D721Med (cell line): ENCODE results near the gene ZDHHC8.

Experiments
- DNase-seq: peaks from one replicate; pipeline ENCODE4 v3.0.0; 2011; ENCODE audit warnings: low spot score; ENCODE audit not compliant: insufficient read length
- FAIRE-seq: peaks from 2 replicates; lab custom pipeline; 2011; peaks lifted over from hg19 to GRCh38; lab: Jason Lieb, UNC
- CTCF ChIP-seq: IDR thresholded peaks from 2 replicates; pipeline ENCODE4 v1.5.1; 2012; ENCODE audit warnings: mild to moderate bottlenecking, control low read depth; ENCODE audit not compliant: insufficient read depth; ENCODE audit errors: missing control alignments

Gene ZDHHC8

DNA sequence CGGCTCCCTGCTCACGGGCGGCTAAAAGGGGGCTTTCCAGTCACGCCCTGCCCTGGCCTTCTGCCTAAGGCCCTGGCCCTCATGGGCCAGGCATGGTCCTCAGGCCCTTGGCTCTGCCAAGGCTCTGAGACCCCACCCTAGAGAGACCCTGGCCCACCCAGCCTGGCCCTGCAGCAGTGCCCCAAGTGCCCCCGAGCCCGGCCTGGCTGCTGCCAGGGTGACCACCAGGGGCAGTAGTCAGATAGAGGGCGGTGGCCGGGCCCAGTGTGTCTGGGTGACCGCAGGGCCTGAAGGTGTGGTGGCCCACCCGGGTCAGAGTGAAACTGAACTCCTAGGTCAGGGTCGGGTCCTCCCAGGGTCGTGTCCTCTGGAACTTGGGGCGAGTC is 48.6 kb downstream of the ZDHHC8 start:
- no peak for TF ChIP-seq CTCF
- no peak for FAIRE-seq
- no peak for DNase-seq

- DNase-seq (no peak), FAIRE-seq (no peak)
- no peak for TF ChIP-seq CTCF
Observed at GRCh38 chr22:20180640-20181039, 49.0 kb downstream of the ZDHHC8 start.

- FAIRE-seq (no peak), DNase-seq (no peak)
- no peak for TF ChIP-seq CTCF
Observed at GRCh38 chr22:20181194-20181883, 49.7 kb downstream of the ZDHHC8 start.

GRCh38 chr22:20181884-20182236 is 50.3 kb downstream of the ZDHHC8 start:
- DNase-seq (no peak), FAIRE-seq (no peak)
- no peak for TF ChIP-seq CTCF

- DNase-seq (no peak), FAIRE-seq (no peak)
- no peak for TF ChIP-seq CTCF
Observed at GRCh38 chr22:20182365-20182764, 50.8 kb downstream of the ZDHHC8 start.

GRCh38 chr22:20183101-20183500 is 51.5 kb downstream of the ZDHHC8 start:
- FAIRE-seq (no peak), DNase-seq (no peak)
- no peak for TF ChIP-seq CTCF

DNA sequence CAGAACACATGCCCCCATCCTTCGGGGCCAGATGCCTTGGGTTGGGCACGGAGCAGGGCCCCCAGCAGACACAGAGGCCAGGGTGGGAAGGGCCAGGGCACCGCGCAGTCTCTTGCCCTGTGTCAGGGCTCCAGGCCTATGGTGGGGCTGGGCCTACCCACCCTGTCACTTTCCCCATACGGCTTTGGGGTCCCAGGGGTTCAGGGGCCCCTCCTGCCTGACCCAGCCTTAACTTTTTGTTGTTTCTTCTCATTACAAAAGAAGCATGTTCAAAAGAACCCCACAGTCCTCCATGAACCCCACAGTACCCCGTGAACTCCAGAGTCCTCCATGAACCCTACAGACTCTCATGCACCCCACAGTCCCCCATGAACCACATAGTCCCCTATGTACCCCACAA is 52.2 kb downstream of the ZDHHC8 start:
- no peak for FAIRE-seq
- no peak for TF ChIP-seq CTCF
- DNase-seq, result no peak
